Measurements from ENCODE around the gene PTPRJ. TPM values are rescaled to one million over a fixed set of nuclear protein-coding genes. Genes with fewer than 3 reads are reported as not detected.

The PTPRJ gene
- total and polyA plus RNA-seq, 2 donors (not counting 1 experiment from before 2014, with no cell fraction given) = 5.3 to 5.8 TPM

DNA sequence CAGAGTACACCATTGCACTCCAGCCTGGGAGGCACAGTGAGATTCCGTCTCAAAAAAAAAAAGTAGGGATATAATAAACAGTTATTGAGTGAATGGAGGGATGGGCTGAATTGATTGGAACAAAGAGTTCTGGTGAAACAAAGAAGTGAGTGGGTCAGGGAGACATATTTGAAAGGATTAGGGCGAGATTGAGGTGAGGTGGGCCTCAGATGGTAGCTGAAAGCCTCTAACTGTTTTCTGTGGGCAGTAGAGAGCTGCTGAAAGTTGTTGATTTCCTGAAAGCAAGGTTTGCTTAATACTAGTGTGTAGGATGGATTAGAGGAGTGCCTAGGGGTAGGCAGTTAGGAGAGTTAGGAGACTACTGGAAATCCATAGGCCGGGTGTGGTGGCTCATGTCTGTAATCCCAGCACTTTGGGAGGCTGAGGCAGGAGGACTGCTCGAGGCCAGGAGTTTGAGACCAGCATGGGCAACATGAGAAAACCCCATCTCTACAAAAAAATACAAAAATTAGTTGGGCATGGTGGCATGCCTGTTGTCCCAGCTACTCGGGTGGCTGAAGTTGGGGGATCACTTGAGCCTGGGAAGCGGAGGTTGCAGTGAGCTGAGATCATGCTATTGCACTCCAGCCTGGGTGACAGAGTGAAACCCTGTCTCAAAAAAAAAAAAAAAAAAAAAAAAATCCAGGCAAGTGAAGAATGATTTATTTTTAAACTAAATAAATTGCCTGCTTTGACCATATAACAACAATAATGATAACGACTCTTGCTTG, 41.4 kb upstream of the PTPRJ start:
- Histone ChIP-seq H4K20me1 (ENCODE audit: control insufficient read depth, extremely low read depth, insufficient read depth, low read length) (no peaks in the 10 kb centered on the region), H2AFZ (ENCODE audit: low read length) (no peak overlapping the region), H3K4me1 (ENCODE audit: control insufficient read depth, extremely low read depth, insufficient read depth, low read length) (peaks cover 2% of the 10 kb centered on the region), H3K9ac (ENCODE audit: insufficient read depth, low read length) (no peak overlapping the region), H3K27me3 (ENCODE audit: control insufficient read depth, insufficient read depth, low read length) (no peaks in the 10 kb centered on the region), H3K9me3 (ENCODE audit: control insufficient read depth, insufficient read depth, low read depth, low read length) (no peaks in the 10 kb centered on the region), H3K79me2 (ENCODE audit: control insufficient read depth, insufficient read depth, low read length) (no peaks in the 10 kb centered on the region), H3K4me3 (replicated peaks in 1 of 4; ENCODE audit: control extremely low read depth in 1 of 4, insufficient read depth in 1 of 4, low read depth in 3 of 4, low read length in 4 of 4) (no peak overlapping the region), H3K36me3 (ENCODE audit: control insufficient read depth, insufficient read depth, low read length) (no peaks in the 10 kb centered on the region), H3K4me2 (ENCODE audit: extremely low read depth, insufficient read depth, low read length) (no peak overlapping the region), H3K27ac (ENCODE audit: insufficient read depth, low read length) (no peak overlapping the region)
- no peak for DNase-seq (ENCODE audit: low read depth in 2 of 2)
- TF ChIP-seq EZH2 (IDR thresholded peaks at IDR 0.05; ENCODE audit: low read length, missing control alignments) (no peak), CTCF (conservative IDR thresholded peaks at IDR 0.05 in 1 of 2, IDR thresholded peaks at IDR 0.05 in 1 of 2; ENCODE audit: low read depth in 1 of 2, low read length in 2 of 2) (no peak)

- H2AFZ ChIP-seq (ENCODE audit: low read length) = no peak overlapping the region
- TF ChIP-seq CTCF (conservative IDR thresholded peaks at IDR 0.05 in 1 of 2, IDR thresholded peaks at IDR 0.05 in 1 of 2; ENCODE audit: low read depth in 1 of 2, low read length in 2 of 2) (no peak), EZH2 (IDR thresholded peaks at IDR 0.05; ENCODE audit: low read length, missing control alignments) (no peak)
- no peak overlapping the region for H3K4me3 ChIP-seq (replicated peaks in 1 of 4; ENCODE audit: control extremely low read depth in 1 of 4, insufficient read depth in 1 of 4, low read depth in 3 of 4, low read length in 4 of 4)
- H3K9me3 ChIP-seq (ENCODE audit: control insufficient read depth, insufficient read depth, low read depth, low read length) = no peaks in the 10 kb centered on the region
- H3K4me2 ChIP-seq (ENCODE audit: extremely low read depth, insufficient read depth, low read length) = no peak overlapping the region
- no peaks in the 10 kb centered on the region for H3K27me3 ChIP-seq (ENCODE audit: control insufficient read depth, insufficient read depth, low read length)
- no peaks in the 10 kb centered on the region for H3K79me2 ChIP-seq (ENCODE audit: control insufficient read depth, insufficient read depth, low read length)
- no peaks in the 10 kb centered on the region for H4K20me1 ChIP-seq (ENCODE audit: control insufficient read depth, extremely low read depth, insufficient read depth, low read length)
- no peak overlapping the region for H3K27ac ChIP-seq (ENCODE audit: insufficient read depth, low read length)
- no peaks in the 10 kb centered on the region for H3K36me3 ChIP-seq (ENCODE audit: control insufficient read depth, insufficient read depth, low read length)
- peaks cover 2% of the 10 kb centered on the region for H3K4me1 ChIP-seq (ENCODE audit: control insufficient read depth, extremely low read depth, insufficient read depth, low read length)
- H3K9ac ChIP-seq (ENCODE audit: insufficient read depth, low read length) = no peak overlapping the region
- no peak for DNase-seq (ENCODE audit: low read depth in 2 of 2)
Observed at GRCh38 chr11:47940904-47941649, 39.3 kb upstream of the PTPRJ start.

DNA sequence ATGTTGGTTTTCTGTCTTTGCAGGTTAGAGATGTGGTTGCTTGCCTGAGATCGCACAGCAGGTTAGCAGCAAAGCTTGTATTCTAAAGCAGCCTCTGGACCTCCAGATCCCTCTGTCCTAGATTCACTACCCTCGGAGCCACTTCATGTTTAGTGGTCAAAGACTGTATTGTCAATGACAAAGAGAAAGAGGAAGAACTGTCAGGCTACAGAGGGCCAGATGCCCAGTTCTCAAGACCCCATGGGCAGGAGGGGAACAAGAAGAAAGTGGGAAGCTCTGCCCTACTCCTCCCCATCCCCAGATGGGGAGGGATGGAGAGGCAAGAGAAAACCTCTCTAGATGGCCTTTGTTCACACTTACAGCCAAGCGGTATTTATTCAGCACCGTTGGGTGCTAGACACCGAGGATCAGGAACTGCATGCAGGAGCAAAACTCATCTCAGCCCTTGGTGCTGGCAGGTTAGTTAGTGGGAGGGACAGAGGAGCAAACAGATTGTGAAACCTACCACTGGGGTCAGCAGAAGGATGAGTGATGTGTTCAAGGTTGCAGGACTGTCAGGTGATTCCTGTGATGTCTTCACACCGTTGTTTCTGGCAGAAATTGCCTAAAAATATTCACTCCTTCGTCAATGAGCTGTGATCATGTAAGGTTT, 38.3 kb upstream of the PTPRJ start:
- Histone ChIP-seq H4K20me1 (ENCODE audit: control insufficient read depth, extremely low read depth, insufficient read depth, low read length) (no peaks in the 10 kb centered on the region), H3K4me2 (ENCODE audit: extremely low read depth, insufficient read depth, low read length) (no peak overlapping the region), H2AFZ (ENCODE audit: low read length) (no peak overlapping the region), H3K9ac (ENCODE audit: insufficient read depth, low read length) (no peak overlapping the region), H3K36me3 (ENCODE audit: control insufficient read depth, insufficient read depth, low read length) (no peaks in the 10 kb centered on the region), H3K27me3 (ENCODE audit: control insufficient read depth, insufficient read depth, low read length) (no peaks in the 10 kb centered on the region), H3K4me1 (ENCODE audit: control insufficient read depth, extremely low read depth, insufficient read depth, low read length) (peaks cover 3% of the 10 kb centered on the region), H3K79me2 (ENCODE audit: control insufficient read depth, insufficient read depth, low read length) (no peaks in the 10 kb centered on the region), H3K27ac (ENCODE audit: insufficient read depth, low read length) (no peak overlapping the region), H3K9me3 (ENCODE audit: control insufficient read depth, insufficient read depth, low read depth, low read length) (no peaks in the 10 kb centered on the region), H3K4me3 (replicated peaks in 1 of 4; ENCODE audit: control extremely low read depth in 1 of 4, insufficient read depth in 1 of 4, low read depth in 3 of 4, low read length in 4 of 4) (no peak overlapping the region)
- DNase-seq (ENCODE audit: low read depth in 2 of 2) = no peak
- no peak for TF ChIP-seq CTCF (conservative IDR thresholded peaks at IDR 0.05 in 1 of 2, IDR thresholded peaks at IDR 0.05 in 1 of 2; ENCODE audit: low read depth in 1 of 2, low read length in 2 of 2)
- no peak for TF ChIP-seq EZH2 (IDR thresholded peaks at IDR 0.05; ENCODE audit: low read length, missing control alignments)
